GM19467 (cell line): Measurements from ENCODE around the gene BCAR3.

Source experiments
- ATAC-seq: cut with Tn5 transposase; IDR thresholded peaks from one replicate; pipeline ENCODE4 v1.9.1; 2021; ENCODE audit warnings: mild to moderate bottlenecking, moderate library complexity; ENCODE audit not compliant: unreplicated experiment

Gene BCAR3

GRCh38 chr1:93579891-93580290, 101.7 kb downstream of the BCAR3 start:
- no peak for ATAC-seq

DNA sequence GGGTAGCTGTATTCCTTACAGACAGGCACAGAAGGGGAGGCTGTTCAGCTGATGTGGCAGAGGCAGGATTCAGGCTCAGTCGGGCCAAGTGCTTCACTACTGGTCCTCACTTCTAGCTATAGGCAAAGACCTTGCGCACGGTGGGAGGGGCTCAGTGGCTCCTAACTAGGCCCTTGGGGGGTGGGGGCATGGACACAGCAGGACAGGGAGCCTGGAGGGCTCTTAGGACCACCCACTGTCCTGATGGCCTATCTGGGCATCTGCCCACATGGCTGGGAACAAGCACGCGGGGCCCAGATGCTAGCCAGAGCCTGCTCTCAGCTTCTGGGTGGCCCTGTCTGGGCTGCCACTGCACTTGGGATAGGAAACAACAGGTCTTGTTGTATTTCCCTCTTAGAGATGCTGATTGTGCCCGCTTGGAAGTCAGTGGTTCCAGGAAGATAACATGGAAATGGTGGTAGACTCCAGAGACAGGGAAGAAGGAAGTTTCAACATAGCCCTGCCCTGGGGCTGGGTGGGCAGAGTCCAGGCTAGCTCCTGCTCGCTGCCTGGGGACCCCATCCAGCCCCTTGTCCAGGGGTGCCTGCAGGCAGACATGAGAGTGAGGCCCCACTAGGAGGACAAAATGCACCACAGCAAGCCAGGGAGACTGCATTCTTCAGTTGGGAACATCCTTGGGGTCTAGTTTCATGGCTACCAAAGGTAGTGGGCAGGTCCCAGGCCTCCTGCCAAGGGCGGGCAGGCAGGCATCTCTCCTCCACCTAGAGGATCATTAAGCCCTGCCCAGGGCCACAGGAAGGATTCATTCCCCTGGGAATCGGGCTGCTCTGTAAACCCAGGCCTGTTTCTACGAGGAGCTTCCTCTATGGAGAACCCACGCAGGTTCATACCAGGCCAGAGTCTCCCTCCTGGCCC, 102.5 kb downstream of the BCAR3 start:
- ATAC-seq, result no peak

DNA sequence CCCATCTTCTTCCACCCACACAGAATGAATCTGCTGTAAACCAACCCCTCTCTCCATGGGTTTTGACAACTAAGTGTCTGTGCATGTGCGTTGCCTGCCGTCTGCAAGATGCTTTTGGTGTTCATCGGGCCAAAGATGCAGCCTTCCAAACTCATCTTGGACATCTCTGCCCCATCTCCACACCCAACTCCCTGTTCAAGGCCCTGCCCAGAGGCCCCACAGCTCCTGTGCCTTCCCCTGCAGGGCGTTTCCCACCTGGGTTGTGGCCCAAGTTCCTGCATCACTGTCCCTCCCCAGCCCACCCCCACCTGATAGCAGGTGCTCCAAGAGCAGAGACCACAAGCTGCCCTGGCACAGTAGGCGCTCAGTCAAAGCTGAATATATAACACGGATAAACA, 103.2 kb downstream of the BCAR3 start:
- no peak for ATAC-seq

GRCh38 chr1:93577536-93578432, 103.9 kb downstream of the BCAR3 start:
- ATAC-seq, result no peak

GRCh38 chr1:93576746-93577145, 104.9 kb downstream of the BCAR3 start:
- ATAC-seq, result no peak

DNA sequence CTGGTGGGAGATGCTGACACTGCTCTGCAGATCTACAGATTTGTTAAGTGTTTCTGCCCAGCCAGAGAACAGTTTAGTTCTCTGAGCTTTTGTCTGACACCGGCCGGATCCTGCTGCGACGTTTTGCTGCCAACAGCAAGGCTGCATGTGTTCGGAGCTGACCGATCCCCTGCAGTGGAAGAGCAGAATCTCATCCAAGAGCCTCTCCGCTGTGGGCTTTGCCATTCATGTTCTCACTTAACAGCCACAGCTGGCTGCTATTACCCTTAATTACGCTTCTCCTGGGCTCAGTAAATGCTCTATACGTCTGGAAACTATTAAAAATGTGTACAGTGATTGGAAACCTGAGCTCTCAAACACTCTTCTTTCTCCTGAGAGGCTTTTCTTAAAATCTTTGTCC, 105.3 kb downstream of the BCAR3 start:
- ATAC-seq, result no peak

- ATAC-seq, result no peak
These were observed 105.9 kb downstream of the BCAR3 start for GRCh38 chr1:93575621-93576284.

- no peak for ATAC-seq
These were observed 106.6 kb downstream of the BCAR3 start for GRCh38 chr1:93574991-93575390.

GRCh38 chr1:93574511-93574910, 107.1 kb downstream of the BCAR3 start:
- ATAC-seq, result no peak

DNA sequence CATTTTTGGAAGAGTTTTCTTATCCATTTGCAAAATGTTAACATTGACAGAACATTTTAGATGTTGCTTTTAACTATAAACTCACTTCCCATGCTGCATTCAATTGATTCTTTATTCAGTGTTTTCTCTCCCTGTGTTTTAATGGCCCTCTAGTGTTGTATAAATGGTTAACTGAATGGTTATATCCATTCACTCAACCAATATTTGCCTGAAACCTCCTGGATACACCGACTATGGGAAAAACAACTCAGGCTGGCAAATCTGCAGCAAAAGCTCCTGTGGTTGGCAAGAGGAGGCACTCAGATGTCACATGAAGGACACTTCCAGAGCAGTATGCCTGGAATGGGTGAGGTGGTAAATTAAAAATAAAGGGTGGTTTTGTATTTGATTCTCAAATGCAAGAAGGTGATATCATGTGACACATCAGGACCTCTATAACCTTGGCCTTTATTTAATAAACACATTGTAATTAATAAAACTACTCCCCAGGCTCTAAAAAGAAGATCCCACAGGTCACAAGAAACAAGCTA, 107.6 kb downstream of the BCAR3 start:
- no peak for ATAC-seq

DNA sequence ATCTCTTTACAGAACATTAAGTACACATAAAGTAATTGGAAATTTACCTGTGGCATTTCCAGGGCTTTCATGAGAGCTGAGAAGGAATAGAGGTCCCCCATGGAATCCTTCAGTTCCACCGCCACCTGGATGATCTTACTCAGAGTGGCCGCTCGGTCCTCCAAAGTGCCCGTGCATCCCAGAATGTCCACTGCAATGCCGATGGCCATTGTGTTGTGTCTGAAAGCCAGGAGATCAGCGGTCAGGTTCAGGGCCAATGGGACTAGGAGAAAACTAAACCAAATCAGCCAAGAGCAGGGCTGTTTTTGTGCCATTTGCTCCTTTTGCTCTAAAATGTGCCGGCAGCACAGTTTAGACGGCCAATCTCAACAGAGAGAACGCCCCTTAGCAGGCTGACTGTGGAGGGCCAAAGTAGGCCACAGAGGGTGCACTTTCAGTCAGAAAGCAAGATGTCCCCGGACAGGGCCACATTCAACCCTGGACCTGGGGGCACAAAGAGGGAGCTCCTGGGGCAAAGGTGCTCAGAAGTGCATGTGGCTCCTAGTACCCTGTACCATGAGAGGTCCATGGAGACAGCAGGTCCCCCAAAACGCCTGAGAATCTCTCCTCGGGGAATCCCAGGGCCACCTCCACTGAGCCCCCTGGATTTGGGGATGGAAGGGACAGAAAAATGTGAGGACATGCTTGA, 109.9 kb downstream of the BCAR3 start:
- ATAC-seq, result no peak

- ATAC-seq, result no peak
These were observed 112.1 kb downstream of the BCAR3 start for GRCh38 chr1:93569489-93569888.

- ATAC-seq, result no peak
These were observed 114.2 kb downstream of the BCAR3 start for GRCh38 chr1:93567255-93567918.

DNA sequence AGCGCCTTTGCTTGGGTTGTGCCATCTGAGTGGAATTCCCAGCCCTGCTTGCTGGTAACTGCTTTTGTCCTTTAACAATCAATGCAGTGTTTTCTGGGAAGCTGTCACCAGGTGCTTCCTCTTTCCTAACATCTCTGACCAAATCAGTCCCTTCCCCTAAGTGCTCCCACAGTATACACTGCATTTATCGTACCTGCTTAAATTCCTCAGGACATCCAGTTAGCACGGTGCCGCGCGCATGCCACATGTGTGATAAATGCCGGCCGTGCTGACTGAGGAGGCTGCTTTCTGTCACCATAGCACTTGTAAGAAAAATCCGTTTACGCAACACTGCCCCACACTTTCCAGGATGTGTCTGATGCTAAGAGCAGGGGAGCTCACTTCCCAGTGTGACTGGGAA, 115.4 kb downstream of the BCAR3 start:
- ATAC-seq, result no peak

DNA sequence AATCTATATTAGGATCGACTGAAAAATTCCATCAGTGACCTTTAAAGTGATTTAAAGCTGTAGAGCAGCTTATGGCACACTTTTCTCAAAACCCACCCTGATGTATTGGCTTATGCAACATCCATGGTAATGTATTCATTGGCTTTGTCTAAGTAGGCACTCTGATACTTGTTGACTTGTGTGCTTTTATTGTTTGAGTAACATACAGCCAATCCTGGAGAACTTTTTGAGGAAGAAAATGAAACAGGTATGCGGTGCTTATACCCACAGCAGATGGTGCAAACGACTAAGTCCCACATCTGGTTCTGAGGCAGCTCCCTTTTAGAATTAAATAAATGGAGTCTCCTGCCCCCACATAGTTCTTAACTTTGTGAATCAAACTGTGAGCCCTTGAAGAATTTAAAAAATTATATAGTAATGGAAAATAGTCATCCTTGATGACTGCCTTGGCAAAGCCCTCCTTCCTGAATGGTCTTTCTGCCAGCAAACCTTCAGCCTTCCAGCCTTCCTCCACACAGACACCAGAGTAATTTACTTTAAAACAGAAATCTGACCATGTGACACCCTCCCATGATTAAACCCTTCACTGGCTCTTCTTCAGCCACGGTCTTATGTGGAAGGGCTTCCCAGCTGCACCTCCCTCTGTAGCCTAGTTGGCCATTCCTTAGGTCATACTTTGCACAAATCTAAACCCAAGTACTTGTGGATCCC, 116.0 kb downstream of the BCAR3 start:
- no peak for ATAC-seq

GRCh38 chr1:93559695-93560094, 121.9 kb downstream of the BCAR3 start:
- ATAC-seq, result no peak

- ATAC-seq, result no peak
These were observed 122.6 kb downstream of the BCAR3 start for GRCh38 chr1:93559045-93559444.

- no peak for ATAC-seq
These were observed 125.3 kb downstream of the BCAR3 start for GRCh38 chr1:93556291-93556690.
